Esophagus muscularis mucosa (tissue), 4 donors: ENCODE measurements around the gene CTNNA1.

Source experiments
- CTCF ChIP-seq, 3 experiments: fragments of 200-600 bp in 2 of 3; fragments of 450-650 bp in 1 of 3; sonication (generic) in 2 of 3; IDR thresholded peaks; one replicate each; pipeline ENCODE4 v1.5.1; 2017 to 2019; ENCODE audit warnings: antibody characterized with exemption in 3 of 3, mild to moderate bottlenecking in 2 of 3, moderate library complexity in 1 of 3
- EP300 ChIP-seq: sonication (generic); formaldehyde crosslinking; IDR thresholded peaks from one replicate; pipeline ENCODE4 v1.6.1; 2017; ENCODE audit warnings: antibody characterized with exemption
- POLR2A ChIP-seq: fragments of 450-650 bp; IDR thresholded peaks from one replicate; pipeline ENCODE4 v1.6.1; 2017; ENCODE audit warnings: antibody characterized with exemption, moderate library complexity, mild to moderate bottlenecking, low read depth

DNA sequence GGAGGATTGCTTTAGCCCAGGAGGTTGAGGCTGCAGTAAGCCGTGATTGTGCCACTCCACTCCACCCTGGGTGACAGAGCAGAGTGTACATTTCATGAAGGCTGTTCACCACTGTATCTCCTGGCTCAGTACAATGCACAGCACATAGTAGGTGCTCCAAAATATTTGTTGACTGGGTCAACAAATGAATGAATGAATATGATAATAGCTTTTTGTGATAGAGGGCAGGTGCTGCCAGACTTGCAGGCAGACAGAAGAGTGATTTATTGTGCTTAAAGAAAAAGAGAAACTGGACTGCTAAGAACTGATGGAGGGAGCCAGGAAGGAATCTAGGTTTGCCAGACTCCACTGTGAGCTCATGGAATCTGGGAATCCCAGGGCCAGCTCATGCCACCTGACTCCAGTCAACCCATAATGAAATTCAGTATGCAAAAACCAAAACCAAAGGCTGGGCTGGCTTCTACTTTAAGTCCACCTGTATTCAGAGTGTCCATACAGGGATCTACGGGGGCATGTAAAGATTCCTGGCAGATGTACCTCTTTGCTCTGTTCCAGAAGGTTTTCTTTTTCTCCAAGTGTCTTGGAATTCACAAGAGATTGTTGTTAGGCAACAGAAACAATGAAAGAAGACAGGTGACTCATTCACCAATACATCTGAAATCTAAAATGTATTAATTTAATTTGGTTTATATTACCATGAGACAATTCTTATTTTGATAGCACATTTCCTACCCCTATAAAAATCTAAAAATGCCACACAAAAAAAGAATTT lies 15.5 kb upstream of the CTNNA1 start:
- TF ChIP-seq POLR2A, result no peak
- no peak for TF ChIP-seq CTCF (IDR thresholded peaks at IDR 0.05)
- no peak for TF ChIP-seq EP300
